HFFc6 (cell line): ENCODE results near the gene GPRIN3. TPM values are rescaled to one million over a fixed set of nuclear protein-coding genes. Genes with fewer than 3 reads are reported as not detected.

Experiments used
- DNase-seq: peaks from one replicate; pipeline ENCODE4 v3.0.0-alpha.2; 2018
- H3K27ac Mint-ChIP-seq: 2 replicates; pipeline ENCODE4 v1.8.0; 2020; ENCODE audit warnings: mild to moderate bottlenecking, mixed read lengths
- H3K27me3 Mint-ChIP-seq: 2 replicates; pipeline ENCODE4 v1.8.0; 2021; ENCODE audit warnings: mild to moderate bottlenecking, moderate library complexity, mixed read lengths; ENCODE audit not compliant: insufficient read depth
- H3K36me3 Mint-ChIP-seq: 2 replicates; pipeline ENCODE4 v1.8.0; 2021; ENCODE audit warnings: low read depth, mixed read lengths
- H3K4me1 Mint-ChIP-seq: 2 replicates; pipeline ENCODE4 v1.8.0; 2020; ENCODE audit warnings: low read depth, mixed read lengths
- H3K4me3 Mint-ChIP-seq: 2 replicates; pipeline ENCODE4 v1.8.0; 2020; ENCODE audit warnings: mild to moderate bottlenecking, moderate library complexity, mixed read lengths
- H3K9me3 Mint-ChIP-seq: 2 replicates; pipeline ENCODE4 v1.8.0; 2020; ENCODE audit warnings: mild to moderate bottlenecking, mixed read lengths
- CTCF ChIP-seq: fragments of 200-600 bp; sonication (generic); IDR thresholded peaks from 2 replicates; pipeline ENCODE4 v1.5.0; 2021; ENCODE audit warnings: antibody characterized with exemption, mild to moderate bottlenecking
- total RNA-seq, 6 experiments: library from RNA; stranded (reverse); fragmentation: NEBNext Ultra II Directional; extraction: Animal tissue kit (Norgen Biotek cat#: 25700); gene quantifications; 2 replicates in 1 of 6; 3 replicates in 5 of 6; pipeline ENCODE4 v1.2.3, GENCODE V29; 2021

The GPRIN3 gene
- total RNA-seq, 6 experiments from 2014 or later = under 0.01 to 0.28 (median 0.04) TPM

DNA sequence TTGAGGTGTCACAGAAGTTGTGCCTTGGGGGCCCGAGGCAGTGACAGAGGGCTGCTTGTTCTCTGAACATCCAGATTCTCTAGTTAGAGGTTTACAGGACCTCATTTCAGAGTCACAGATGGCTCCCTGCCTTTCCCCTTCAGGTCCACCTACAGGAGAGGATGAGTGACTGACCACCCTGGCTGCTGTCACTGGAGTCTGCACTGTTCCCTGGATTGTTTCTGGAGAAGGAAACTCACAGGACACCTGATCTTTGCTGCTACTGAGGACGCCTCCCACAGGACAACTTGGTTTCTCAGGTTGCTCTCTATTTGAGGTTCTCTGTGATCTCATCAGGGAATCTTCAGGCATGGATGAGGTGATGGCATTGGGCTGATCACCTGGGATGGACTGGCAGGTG is 58.3 kb downstream of the GPRIN3 start:
- H3K9me3 Mint-ChIP-seq = no peaks in the 10 kb centered on the region

DNA sequence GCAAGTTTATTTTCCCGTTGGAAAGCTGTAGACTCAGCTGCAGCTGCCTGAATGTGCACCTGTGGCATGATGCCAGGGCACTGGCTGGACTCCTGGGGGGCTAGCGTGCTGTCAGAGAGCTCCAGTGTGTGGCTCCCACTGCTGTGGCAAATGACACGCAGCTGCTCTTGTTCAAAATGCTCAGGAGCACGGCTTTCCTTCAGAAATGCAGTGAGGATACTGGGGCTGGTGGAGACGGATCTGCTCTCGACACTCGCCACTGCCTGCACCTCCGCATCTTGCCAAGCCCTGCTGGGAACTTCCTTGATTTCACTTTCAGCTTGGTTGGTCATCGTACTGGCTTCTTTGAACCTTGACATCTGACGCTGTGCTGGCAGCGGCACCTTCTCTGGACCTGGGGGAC is 58.7 kb downstream of the GPRIN3 start:
- Mint-ChIP-seq H3K36me3 (no peaks in the 10 kb centered on the region), H3K9me3 (no peaks in the 10 kb centered on the region), H3K27me3 (peaks cover 18% of the 10 kb centered on the region), H3K4me1 (no peaks in the 10 kb centered on the region), H3K4me3 (no peak overlapping the region), H3K27ac (no peak overlapping the region)
- no peak for TF ChIP-seq CTCF
- no peak for DNase-seq

More for the DNA sequence above, 58.3 kb downstream of the GPRIN3 start:
- H3K36me3 Mint-ChIP-seq = no peaks in the 10 kb centered on the region
- no peak overlapping the region for H3K4me3 Mint-ChIP-seq
- TF ChIP-seq CTCF = no peak
- no peak overlapping the region for H3K27ac Mint-ChIP-seq
- H3K4me1 Mint-ChIP-seq = no peaks in the 10 kb centered on the region
- H3K27me3 Mint-ChIP-seq = peaks cover 18% of the 10 kb centered on the region
- no peak for DNase-seq

GRCh38 chr4:89247951-89248350 is 59.6 kb downstream of the GPRIN3 start:
- no peak for DNase-seq
- Mint-ChIP-seq H3K4me3 (no peak overlapping the region), H3K27ac (no peak overlapping the region), H3K27me3 (peaks cover 18% of the 10 kb centered on the region), H3K9me3 (no peaks in the 10 kb centered on the region), H3K36me3 (no peaks in the 10 kb centered on the region), H3K4me1 (no peaks in the 10 kb centered on the region)
- TF ChIP-seq CTCF = no peak

DNA sequence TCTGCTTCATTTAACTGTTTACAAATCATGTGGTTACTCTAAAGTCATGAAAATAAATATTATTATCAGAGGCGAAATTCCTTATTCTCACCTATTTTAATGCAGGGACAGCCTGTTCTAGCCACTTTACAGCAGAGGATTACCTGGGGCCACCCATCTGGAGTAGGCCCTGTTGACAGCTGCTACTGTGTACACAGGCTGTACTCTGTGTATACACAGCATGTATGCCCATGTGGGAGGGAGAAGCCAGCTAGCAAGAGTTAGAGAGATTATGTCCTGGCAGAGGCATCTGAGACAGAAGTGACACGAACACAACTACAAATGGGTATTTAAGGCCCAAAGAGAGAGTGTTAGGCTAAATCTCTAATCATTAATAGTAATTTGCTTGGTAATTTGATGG is 62.1 kb downstream of the GPRIN3 start:
- Mint-ChIP-seq H3K36me3 (no peaks in the 10 kb centered on the region), H3K4me3 (no peak overlapping the region), H3K9me3 (no peaks in the 10 kb centered on the region), H3K4me1 (no peaks in the 10 kb centered on the region), H3K27ac (no peak overlapping the region), H3K27me3 (peaks cover 18% of the 10 kb centered on the region)
- TF ChIP-seq CTCF = no peak
- no peak for DNase-seq

- Mint-ChIP-seq H3K27ac (no peak overlapping the region), H3K27me3 (peaks cover 6% of the 10 kb centered on the region), H3K9me3 (no peaks in the 10 kb centered on the region), H3K4me3 (no peak overlapping the region), H3K36me3 (no peaks in the 10 kb centered on the region), H3K4me1 (no peaks in the 10 kb centered on the region)
- DNase-seq = no peak
- no peak for TF ChIP-seq CTCF
Measured at GRCh38 chr4:89243733-89244252, 63.8 kb downstream of the GPRIN3 start.
